ENCODE data around the gene ZNRF3. TPM values are rescaled to one million over a fixed set of nuclear protein-coding genes. Genes with fewer than 3 reads are reported as not detected.

Gene ZNRF3
- total RNA-seq, 1 donor from 2014 or later = 7.9 TPM

DNA sequence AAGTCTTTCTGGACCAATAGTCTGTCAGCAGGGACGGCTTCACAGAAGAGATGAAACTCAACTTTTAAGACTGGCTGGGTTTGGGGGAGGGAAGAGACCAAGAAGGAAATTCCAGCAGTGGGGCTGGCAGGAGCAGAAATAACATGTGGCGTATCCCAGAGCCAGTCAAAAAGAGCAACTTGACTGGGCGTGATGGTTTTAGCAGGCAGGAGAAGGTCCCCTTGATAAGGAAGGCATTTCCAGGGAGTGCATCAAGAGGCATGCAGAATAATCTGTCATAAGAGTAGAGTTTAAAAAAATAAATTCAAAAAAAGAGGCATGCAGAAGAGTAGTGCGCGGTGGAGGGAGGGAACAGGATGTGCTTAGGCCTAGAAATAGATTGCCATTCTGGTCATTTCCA, 125.8 kb downstream of the ZNRF3 start:
- no peak for TF ChIP-seq POLR2A (IDR thresholded peaks at IDR 0.05)
- no peak for TF ChIP-seq POLR2AphosphoS5 (IDR thresholded peaks at IDR 0.05; ENCODE audit: insufficient read depth in 1 of 2, low read depth in 1 of 2)
- TF ChIP-seq, protein P1, sequence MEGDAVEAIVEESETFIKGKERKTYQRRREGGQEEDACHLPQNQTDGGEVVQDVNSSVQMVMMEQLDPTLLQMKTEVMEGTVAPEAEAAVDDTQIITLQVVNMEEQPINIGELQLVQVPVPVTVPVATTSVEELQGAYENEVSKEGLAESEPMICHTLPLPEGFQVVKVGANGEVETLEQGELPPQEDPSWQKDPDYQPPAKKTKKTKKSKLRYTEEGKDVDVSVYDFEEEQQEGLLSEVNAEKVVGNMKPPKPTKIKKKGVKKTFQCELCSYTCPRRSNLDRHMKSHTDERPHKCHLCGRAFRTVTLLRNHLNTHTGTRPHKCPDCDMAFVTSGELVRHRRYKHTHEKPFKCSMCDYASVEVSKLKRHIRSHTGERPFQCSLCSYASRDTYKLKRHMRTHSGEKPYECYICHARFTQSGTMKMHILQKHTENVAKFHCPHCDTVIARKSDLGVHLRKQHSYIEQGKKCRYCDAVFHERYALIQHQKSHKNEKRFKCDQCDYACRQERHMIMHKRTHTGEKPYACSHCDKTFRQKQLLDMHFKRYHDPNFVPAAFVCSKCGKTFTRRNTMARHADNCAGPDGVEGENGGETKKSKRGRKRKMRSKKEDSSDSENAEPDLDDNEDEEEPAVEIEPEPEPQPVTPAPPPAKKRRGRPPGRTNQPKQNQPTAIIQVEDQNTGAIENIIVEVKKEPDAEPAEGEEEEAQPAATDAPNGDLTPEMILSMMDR (IDR thresholded peaks at IDR 0.05) = no peak
- Histone ChIP-seq H3K4me1 (peaks cover 18% of the 10 kb centered on the region), H3K27me3 (no peaks in the 10 kb centered on the region), H3K9me3 (no peaks in the 10 kb centered on the region), H3K4me3 (no peak overlapping the region), H3K27ac (no peak overlapping the region), H3K36me3 (no peaks in the 10 kb centered on the region)
- DNase-seq (ENCODE audit: extremely low spot score in 2 of 2) = no peak
- intact Hi-C loops (cut with DNase I) = no loop called here

GRCh38 chr22:29011240-29012100, 128.1 kb downstream of the ZNRF3 start:
- Histone ChIP-seq H3K9me3 (no peaks in the 10 kb centered on the region), H3K4me3 (no peak overlapping the region), H3K4me1 (no peaks in the 10 kb centered on the region), H3K27me3 (no peaks in the 10 kb centered on the region), H3K36me3 (no peaks in the 10 kb centered on the region), H3K27ac (no peak overlapping the region)
- TF ChIP-seq POLR2A (IDR thresholded peaks at IDR 0.05) = no peak
- intact Hi-C loops (cut with DNase I) = no loop called here
- DNase-seq (ENCODE audit: extremely low spot score in 2 of 2) = no peak

DNA sequence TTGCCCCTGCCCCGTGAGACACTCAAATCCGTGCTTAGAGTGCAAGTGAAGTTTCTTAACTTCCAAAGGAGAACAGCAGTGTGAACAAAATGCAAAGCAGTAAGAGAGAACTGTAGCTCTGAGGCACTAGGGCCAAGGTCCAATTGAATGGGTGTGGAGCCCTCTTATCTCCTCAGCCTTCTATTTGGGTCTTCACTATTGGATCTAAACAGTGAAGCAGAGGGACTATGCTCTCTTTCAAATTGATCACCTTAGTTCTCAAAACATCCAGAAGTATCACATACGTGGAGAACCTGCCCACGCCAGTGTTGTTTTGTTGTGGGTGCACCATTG, 128.7 kb downstream of the ZNRF3 start:
- no peak overlapping the region for H3K4me3 ChIP-seq
- H3K4me1 ChIP-seq = no peaks in the 10 kb centered on the region
- intact Hi-C loops (cut with DNase I) = no loop called here
- H3K36me3 ChIP-seq = no peaks in the 10 kb centered on the region
- no peaks in the 10 kb centered on the region for H3K27me3 ChIP-seq
- DNase-seq (ENCODE audit: extremely low spot score in 2 of 2) = no peak
- H3K9me3 ChIP-seq = no peaks in the 10 kb centered on the region
- H3K27ac ChIP-seq = no peak overlapping the region
- no peak for TF ChIP-seq POLR2A (IDR thresholded peaks at IDR 0.05)
- TF ChIP-seq POLR2AphosphoS5 (IDR thresholded peaks at IDR 0.05; ENCODE audit: insufficient read depth in 1 of 2, low read depth in 1 of 2) = no peak
- TF ChIP-seq, protein P1 (IDR thresholded peaks at IDR 0.05) = no peak

- intact Hi-C loops (cut with DNase I) = no loop called here
- no peaks in the 10 kb centered on the region for H3K9me3 ChIP-seq
- no peaks in the 10 kb centered on the region for H3K4me1 ChIP-seq
- H3K27me3 ChIP-seq = no peaks in the 10 kb centered on the region
- H3K36me3 ChIP-seq = no peaks in the 10 kb centered on the region
- no peak overlapping the region for H3K27ac ChIP-seq
- no peak for DNase-seq (ENCODE audit: extremely low spot score in 2 of 2)
- no peak overlapping the region for H3K4me3 ChIP-seq
- TF ChIP-seq, protein P1 (IDR thresholded peaks at IDR 0.05) = no peak
- TF ChIP-seq POLR2AphosphoS5 (IDR thresholded peaks at IDR 0.05; ENCODE audit: insufficient read depth in 1 of 2, low read depth in 1 of 2) = no peak
- no peak for TF ChIP-seq POLR2A (IDR thresholded peaks at IDR 0.05)
Measured at GRCh38 chr22:29012952-29013351, 129.6 kb downstream of the ZNRF3 start.

DNA sequence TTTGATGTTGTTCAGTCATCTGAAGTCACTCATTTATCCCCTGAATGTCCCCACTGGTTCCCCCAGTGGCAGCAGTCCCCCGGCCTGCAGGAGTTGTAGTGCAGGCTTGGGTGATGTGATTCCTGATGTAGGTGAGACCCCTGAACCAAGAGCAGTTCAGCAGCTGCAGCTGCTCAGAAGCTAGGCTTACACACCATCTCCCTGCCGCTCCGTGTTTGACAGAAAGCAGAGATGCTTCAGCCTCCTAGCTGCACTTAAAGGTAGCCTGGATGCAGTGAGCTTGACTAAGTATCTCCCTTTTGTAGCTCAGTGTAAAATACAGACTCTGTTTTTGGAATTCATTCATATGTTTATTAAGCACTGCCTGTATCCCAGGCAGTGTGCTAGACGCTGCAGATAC, 130.9 kb downstream of the ZNRF3 start:
- intact Hi-C loops (cut with DNase I) = no loop called here
- H3K4me1 ChIP-seq = no peaks in the 10 kb centered on the region
- H3K27me3 ChIP-seq = no peaks in the 10 kb centered on the region
- TF ChIP-seq POLR2AphosphoS5 (IDR thresholded peaks at IDR 0.05; ENCODE audit: insufficient read depth in 1 of 2, low read depth in 1 of 2) (no peak), POLR2A (IDR thresholded peaks at IDR 0.05) (no peak)
- TF ChIP-seq, protein P1 (IDR thresholded peaks at IDR 0.05) = no peak
- no peak for DNase-seq (ENCODE audit: extremely low spot score in 2 of 2)
- H3K36me3 ChIP-seq = peaks cover 0 to 2% of the 10 kb centered on the region in 2 donors
- no peaks in the 10 kb centered on the region for H3K9me3 ChIP-seq
- H3K4me3 ChIP-seq = no peak overlapping the region
- H3K27ac ChIP-seq = no peak overlapping the region
